Endothelial cell (in vitro differentiated cells): ENCODE data around the gene PACS2. TPM values are rescaled to one million over a fixed set of nuclear protein-coding genes. Genes with fewer than 3 reads are reported as not detected.
"Not testable (repeated sequence)": the region's sequence is repeated elsewhere in the genome, so short reads cannot be mapped to it uniquely, and the experiment has no call there.

Experiments
- DNase-seq: peaks from one replicate; pipeline ENCODE4 v3.0.0; 2021; ENCODE audit warnings: low spot score
- H3K27ac Mint-ChIP-seq: one replicate; pipeline ENCODE4 v1.8.0; 2021; ENCODE audit warnings: mixed read lengths, inconsistent platforms; ENCODE audit not compliant: unreplicated experiment
- H3K27me3 Mint-ChIP-seq: one replicate; pipeline ENCODE4 v1.8.0; 2021; ENCODE audit warnings: mild to moderate bottlenecking, moderate library complexity, mixed read lengths, inconsistent platforms; ENCODE audit not compliant: unreplicated experiment
- H3K36me3 Mint-ChIP-seq: one replicate; pipeline ENCODE4 v1.8.0; 2021; ENCODE audit warnings: mild to moderate bottlenecking, low read depth, mixed read lengths, inconsistent platforms; ENCODE audit not compliant: unreplicated experiment
- H3K4me1 Mint-ChIP-seq: one replicate; pipeline ENCODE4 v1.8.0; 2021; ENCODE audit warnings: mild to moderate bottlenecking, mixed read lengths, inconsistent platforms; ENCODE audit not compliant: unreplicated experiment
- H3K4me3 Mint-ChIP-seq: one replicate; pipeline ENCODE4 v1.8.0; 2021; ENCODE audit warnings: mild to moderate bottlenecking, mixed read lengths, inconsistent platforms; ENCODE audit not compliant: unreplicated experiment
- H3K9me3 Mint-ChIP-seq: one replicate; pipeline ENCODE4 v1.8.0; 2021; ENCODE audit warnings: mixed read lengths, inconsistent platforms; ENCODE audit not compliant: unreplicated experiment
- total RNA-seq: library from RNA; stranded (reverse); fragmentation: NEBNext Ultra II Directional; extraction: Animal tissue kit (Norgen Biotek cat#: 25700); gene quantifications from one replicate; pipeline ENCODE4 v1.2.1, GENCODE V29; 2021; ENCODE audit not compliant: unreplicated experiment
- TF ChIP-seq, protein P1 (sequence below): fragments of 200-600 bp; sonication (generic); IDR thresholded peaks from one replicate; pipeline ENCODE4 v1.5.0; 2021; ENCODE audit warnings: antibody characterized with exemption; ENCODE audit not compliant: unreplicated experiment

PACS2 gene
- total RNA-seq, 1 donor from 2014 or later: 113 TPM

DNA sequence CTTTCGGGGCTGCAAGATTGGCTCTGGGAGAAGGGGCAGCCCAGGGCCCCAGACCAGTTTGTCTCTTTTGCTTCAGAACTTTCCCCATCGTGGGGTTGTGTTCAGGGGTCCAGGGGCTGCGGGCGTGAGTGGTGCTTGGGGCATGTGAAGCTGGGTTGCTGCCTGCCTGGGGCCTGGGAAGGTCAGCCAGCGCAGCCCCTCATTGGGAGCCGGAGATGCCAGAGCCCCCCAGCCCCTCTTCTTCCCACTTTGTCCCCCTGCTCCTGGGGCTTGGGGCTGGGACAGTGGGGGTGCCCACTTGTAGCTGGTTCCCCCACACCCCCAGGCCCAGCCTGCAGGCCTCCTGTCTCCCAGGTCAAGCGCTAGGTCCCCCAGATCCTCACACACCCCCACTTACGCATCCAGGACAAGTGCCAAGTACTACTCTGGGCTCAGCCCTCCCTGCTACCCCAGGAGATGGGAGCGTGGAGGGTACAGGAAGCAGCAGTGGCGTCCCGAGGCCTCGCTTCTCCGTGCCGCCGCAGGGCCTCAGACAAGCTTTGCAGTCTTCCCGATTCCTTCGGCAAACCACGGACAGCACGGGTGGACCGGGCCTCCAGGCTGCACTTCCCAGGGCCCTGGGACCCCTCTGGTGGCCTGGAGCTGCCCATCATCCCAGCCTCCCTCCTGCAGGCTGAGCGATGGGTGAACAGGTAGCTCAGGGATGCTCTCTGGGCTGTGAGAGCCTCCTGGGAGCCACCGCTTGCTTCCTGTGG lies 41.5 kb downstream of the PACS2 start:
- Mint-ChIP-seq H3K4me3 (no peak overlapping the region), H3K9me3 (no peaks in the 10 kb centered on the region), H3K27ac (no peak overlapping the region), H3K27me3 (peaks cover 15% of the 10 kb centered on the region), H3K4me1 (peaks cover 7% of the 10 kb centered on the region), H3K36me3 (peaks cover 12% of the 10 kb centered on the region)
- TF ChIP-seq, protein P1, sequence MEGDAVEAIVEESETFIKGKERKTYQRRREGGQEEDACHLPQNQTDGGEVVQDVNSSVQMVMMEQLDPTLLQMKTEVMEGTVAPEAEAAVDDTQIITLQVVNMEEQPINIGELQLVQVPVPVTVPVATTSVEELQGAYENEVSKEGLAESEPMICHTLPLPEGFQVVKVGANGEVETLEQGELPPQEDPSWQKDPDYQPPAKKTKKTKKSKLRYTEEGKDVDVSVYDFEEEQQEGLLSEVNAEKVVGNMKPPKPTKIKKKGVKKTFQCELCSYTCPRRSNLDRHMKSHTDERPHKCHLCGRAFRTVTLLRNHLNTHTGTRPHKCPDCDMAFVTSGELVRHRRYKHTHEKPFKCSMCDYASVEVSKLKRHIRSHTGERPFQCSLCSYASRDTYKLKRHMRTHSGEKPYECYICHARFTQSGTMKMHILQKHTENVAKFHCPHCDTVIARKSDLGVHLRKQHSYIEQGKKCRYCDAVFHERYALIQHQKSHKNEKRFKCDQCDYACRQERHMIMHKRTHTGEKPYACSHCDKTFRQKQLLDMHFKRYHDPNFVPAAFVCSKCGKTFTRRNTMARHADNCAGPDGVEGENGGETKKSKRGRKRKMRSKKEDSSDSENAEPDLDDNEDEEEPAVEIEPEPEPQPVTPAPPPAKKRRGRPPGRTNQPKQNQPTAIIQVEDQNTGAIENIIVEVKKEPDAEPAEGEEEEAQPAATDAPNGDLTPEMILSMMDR: no peak
- DNase-seq: no peak

DNA sequence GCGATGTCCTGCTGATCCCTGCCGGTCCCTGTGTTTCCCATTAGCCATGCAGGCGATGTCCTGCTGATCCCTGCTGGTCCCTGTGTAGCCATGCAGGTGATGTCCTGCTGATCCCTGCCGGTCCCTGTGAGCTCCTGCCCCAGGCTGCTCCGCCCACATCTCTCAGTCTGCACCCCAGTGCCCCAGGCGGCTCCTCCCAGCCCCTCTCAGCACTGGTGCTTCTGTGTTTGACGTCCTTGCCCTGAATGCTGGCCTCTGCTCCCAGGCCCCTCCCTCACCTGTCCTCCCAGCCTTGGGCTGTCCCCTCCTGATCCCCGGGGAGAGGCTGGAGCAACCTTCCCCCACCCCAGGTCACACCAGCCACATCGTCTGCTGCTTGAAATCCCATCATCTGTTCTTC lies 42.4 kb downstream of the PACS2 start:
- H3K4me1 Mint-ChIP-seq: peaks cover 7% of the 10 kb centered on the region
- H3K36me3 Mint-ChIP-seq: peaks cover 14% of the 10 kb centered on the region
- TF ChIP-seq, protein P1: no peak
- H3K4me3 Mint-ChIP-seq: no peak overlapping the region
- no peaks in the 10 kb centered on the region for H3K9me3 Mint-ChIP-seq
- H3K27me3 Mint-ChIP-seq: peaks cover 18% of the 10 kb centered on the region
- H3K27ac Mint-ChIP-seq: no peak overlapping the region
- DNase-seq: no peak

DNA sequence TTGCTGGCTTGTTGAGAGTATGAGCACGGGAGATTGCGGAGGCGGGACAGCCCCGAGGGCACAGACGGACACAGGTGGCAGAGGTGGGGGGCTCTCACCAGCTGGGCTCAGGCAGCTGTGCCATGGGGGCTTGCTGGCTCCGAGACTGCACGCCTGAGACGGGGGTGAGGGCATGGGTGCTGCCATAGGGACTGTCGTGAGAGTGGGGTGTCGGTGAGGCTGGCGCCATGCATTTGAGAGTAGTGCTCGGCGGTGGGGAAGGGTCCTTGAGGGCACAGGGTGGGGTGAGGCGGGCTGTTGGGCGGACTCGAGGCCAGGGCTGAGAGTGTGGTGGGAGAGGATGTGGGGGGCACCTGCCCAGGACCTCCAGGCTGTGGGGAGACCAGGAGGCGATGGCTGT lies 43.1 kb downstream of the PACS2 start:
- no peak for DNase-seq
- Mint-ChIP-seq H3K9me3 (no peaks in the 10 kb centered on the region), H3K4me1 (peaks cover 5% of the 10 kb centered on the region), H3K36me3 (peaks cover 14% of the 10 kb centered on the region), H3K27ac (no peak overlapping the region), H3K4me3 (no peak overlapping the region), H3K27me3 (peaks cover 18% of the 10 kb centered on the region)
- TF ChIP-seq, protein P1: no peak

DNA sequence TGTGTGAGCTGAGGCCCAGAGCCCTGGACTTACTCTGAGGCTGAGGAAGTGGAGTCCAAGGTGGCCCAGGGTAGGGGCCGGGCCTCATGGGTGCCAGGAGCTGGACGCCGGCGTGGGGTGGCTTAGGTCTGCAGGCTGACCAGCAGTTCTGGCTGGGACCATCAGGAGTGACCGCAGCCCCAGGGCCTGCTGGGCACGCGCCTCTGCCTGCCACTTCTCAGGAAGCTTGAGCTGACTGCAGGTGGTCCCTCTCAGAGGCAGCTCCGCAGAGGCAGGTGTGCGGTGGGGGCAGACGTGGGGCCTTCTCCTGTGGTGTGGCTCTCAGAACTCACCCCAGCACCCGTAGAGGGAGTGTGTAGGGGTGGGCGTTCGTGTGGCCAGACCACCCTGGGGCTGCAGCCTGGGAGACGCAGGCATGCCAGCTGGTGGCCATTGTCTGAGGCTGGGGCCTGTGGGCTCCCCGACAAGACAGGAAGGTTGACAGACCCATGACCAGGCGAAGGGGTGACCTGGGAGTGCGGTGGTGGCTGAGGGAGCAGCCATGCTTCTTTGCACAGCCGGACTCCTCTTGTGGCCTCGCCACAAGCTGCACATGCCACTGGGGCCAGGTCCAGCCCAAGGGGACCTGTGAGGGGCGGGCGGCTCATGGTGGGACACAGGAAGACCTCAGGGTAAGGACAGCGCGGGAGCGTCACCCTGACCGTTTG lies 43.7 kb downstream of the PACS2 start:
- Mint-ChIP-seq H3K27ac (no peak overlapping the region), H3K9me3 (no peaks in the 10 kb centered on the region), H3K4me1 (peaks cover 5% of the 10 kb centered on the region), H3K36me3 (peaks cover 14% of the 10 kb centered on the region), H3K27me3 (peaks cover 18% of the 10 kb centered on the region), H3K4me3 (no peak overlapping the region)
- no peak for DNase-seq
- TF ChIP-seq, protein P1: no peak

DNA sequence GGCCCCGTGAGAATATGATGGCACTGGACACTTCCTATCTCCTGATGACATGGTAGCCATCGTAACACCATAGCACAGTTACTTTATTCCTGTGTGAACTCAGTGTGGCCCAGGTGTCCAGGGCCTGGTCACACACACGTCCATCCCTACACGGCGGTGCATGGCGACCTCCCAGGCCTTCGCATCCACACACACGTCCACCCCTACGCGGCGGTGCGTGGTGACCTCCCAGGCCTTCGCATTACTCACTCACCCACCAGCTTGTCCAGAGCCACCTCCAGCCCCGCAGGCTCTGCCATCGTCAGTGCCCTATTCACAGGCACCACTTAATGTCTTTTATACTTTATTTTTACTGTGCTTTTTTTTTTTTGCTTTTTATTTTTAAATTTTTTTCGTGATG lies 44.4 kb downstream of the PACS2 start:
- no peak overlapping the region for H3K27ac Mint-ChIP-seq
- TF ChIP-seq, protein P1: no peak

DNA sequence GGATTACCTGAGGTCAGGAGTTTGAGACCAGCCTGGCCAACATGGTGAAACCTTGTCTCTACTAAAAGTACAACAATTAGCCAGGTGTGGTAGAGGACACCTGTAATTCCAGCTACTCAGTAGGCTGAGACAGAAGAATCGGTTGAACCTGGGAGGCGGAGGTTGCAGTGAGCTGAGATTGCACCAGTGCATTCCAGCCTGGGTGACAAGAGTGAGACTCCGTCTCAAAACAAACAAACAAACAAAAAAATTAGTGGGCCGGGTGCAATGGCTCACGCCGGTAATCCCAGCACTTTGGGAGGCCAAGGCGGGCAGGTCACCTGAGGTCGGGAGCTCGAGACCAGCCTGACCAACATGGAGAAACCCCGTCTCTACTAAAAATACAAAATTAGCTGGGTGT lies 46.9 kb downstream of the PACS2 start:
- DNase-seq, H3K9me3 Mint-ChIP-seq, H3K4me1 Mint-ChIP-seq, H3K27ac Mint-ChIP-seq, H3K4me3 Mint-ChIP-seq: not testable (repeated sequence)
- H3K27me3 Mint-ChIP-seq: peaks cover 22% of the 10 kb centered on the region
- peaks cover 14% of the 10 kb centered on the region for H3K36me3 Mint-ChIP-seq

More for the DNA sequence above, 44.4 kb downstream of the PACS2 start:
- no peak for DNase-seq
- Mint-ChIP-seq H3K36me3 (peaks cover 14% of the 10 kb centered on the region), H3K9me3 (no peaks in the 10 kb centered on the region), H3K27me3 (peaks cover 18% of the 10 kb centered on the region), H3K4me1 (peaks cover 8% of the 10 kb centered on the region), H3K4me3 (no peak overlapping the region)
